Keratinocyte (primary cell): ENCODE results near the gene PNPLA2. TPM values are rescaled to one million over a fixed set of nuclear protein-coding genes. Genes with fewer than 3 reads are reported as not detected.

Source experiments
- DNase-seq: peaks from one replicate; pipeline ENCODE4 v3.0.0-alpha.2; 2011; ENCODE audit warnings: low read depth, missing footprints, low spot score
- FAIRE-seq: peaks from 2 replicates; lab custom pipeline; 2011; peaks lifted over from hg19 to GRCh38; lab: Jason Lieb, UNC
- H2AFZ ChIP-seq: 2 replicates; pipeline ENCODE4 v1.6.0; 2012; ENCODE audit warnings: low read length, control low read depth, inconsistent platforms; ENCODE audit not compliant: control insufficient read depth
- H3K27ac ChIP-seq: 2 replicates; pipeline ENCODE4 v1.5.1; 2011; ENCODE audit warnings: low read length; ENCODE audit not compliant: control insufficient read depth, insufficient read depth
- H3K27me3 ChIP-seq: 3 replicates; pipeline ENCODE4 v1.6.0; 2011; ENCODE audit warnings: low read length; ENCODE audit not compliant: control insufficient read depth, insufficient read depth; ENCODE audit errors: extremely low read depth
- H3K36me3 ChIP-seq, 2 experiments: 2 replicates in 1 of 2; 3 replicates in 1 of 2; pipeline ENCODE4 v1.5.1; 2011; ENCODE audit warnings: low read length in 2 of 2, mild to moderate bottlenecking in 1 of 2; ENCODE audit not compliant: control insufficient read depth in 2 of 2, insufficient read depth in 2 of 2; ENCODE audit errors: extremely low read depth in 1 of 2
- H3K4me1 ChIP-seq: 3 replicates; pipeline ENCODE4 v1.5.1; 2011; ENCODE audit warnings: low read length; ENCODE audit not compliant: control insufficient read depth, insufficient read depth; ENCODE audit errors: extremely low read depth
- H3K4me2 ChIP-seq: 3 replicates; pipeline ENCODE4 v1.6.0; 2011; ENCODE audit warnings: low read depth, low read length; ENCODE audit not compliant: control insufficient read depth, insufficient read depth; ENCODE audit errors: extremely low read depth
- H3K4me3 ChIP-seq, 3 experiments: fragments of 200-600 bp in 1 of 3; sonication (generic) in 1 of 3; 2 replicates in 2 of 3; 3 replicates in 1 of 3; pipeline ENCODE4 v1.5.1; 2011 to 2016; ENCODE audit warnings: low read length in 3 of 3, mild to moderate bottlenecking in 3 of 3, control low read depth in 2 of 3, inconsistent platforms in 1 of 3, low read depth in 1 of 3, mixed read lengths in 1 of 3, mixed run types in 1 of 3, moderate library complexity in 1 of 3; ENCODE audit not compliant: control insufficient read depth in 2 of 3, insufficient read depth in 2 of 3; ENCODE audit errors: extremely low read depth in 1 of 3
- H3K79me2 ChIP-seq: 2 replicates; pipeline ENCODE4 v1.6.0; 2012; ENCODE audit warnings: low read length; ENCODE audit not compliant: control insufficient read depth, insufficient read depth
- H3K9ac ChIP-seq: 3 replicates; pipeline ENCODE4 v1.6.0; 2011; ENCODE audit warnings: low read length; ENCODE audit not compliant: control insufficient read depth, insufficient read depth; ENCODE audit errors: extremely low read depth
- H3K9me1 ChIP-seq: 3 replicates; pipeline ENCODE4 v1.6.0; 2011; ENCODE audit warnings: low read length; ENCODE audit not compliant: control insufficient read depth, insufficient read depth; ENCODE audit errors: extremely low read depth
- H3K9me3 ChIP-seq: 2 replicates; pipeline ENCODE4 v1.5.1; 2012; ENCODE audit warnings: low read depth, low read length; ENCODE audit not compliant: control insufficient read depth
- H4K20me1 ChIP-seq: 3 replicates; pipeline ENCODE4 v1.6.0; 2011; ENCODE audit warnings: low read length; ENCODE audit not compliant: control insufficient read depth, insufficient read depth; ENCODE audit errors: extremely low read depth
- EZH2 ChIP-seq: IDR thresholded peaks from one replicate; pipeline ENCODE4 v1.6.1; 2012; ENCODE audit warnings: inconsistent platforms, mild to moderate bottlenecking, low read length, moderate library complexity
- dilution Hi-C: fragments of 300-500 bp; cut with MboI; formaldehyde crosslinking; loops from one replicate; pipeline ENCODE4 v1.7.0; 2020; ENCODE audit warnings: low sequenced_read_pairs; ENCODE audit not compliant: extremely low pct_ligation_motif_present
- polyA plus RNA-seq, 5 experiments: library from polyadenylated mRNA; depleted of rRNA in 3 of 5; stranded (reverse) in 3 of 5; stranded (forward) in 1 of 5; unstranded in 1 of 5; fragments of >200 nt; gene quantifications; 1 replicate in 1 of 5; 2 replicates in 3 of 5; 3 replicates in 1 of 5; pipeline versions ENCODE4 v1.2.1 to v1.2.3, GENCODE V29; 2011 to 2012; ENCODE audit warnings: missing spikeins in 2 of 5, low read depth in 1 of 5, low replicate concordance in 1 of 5
- TF ChIP-seq, protein P1 (sequence below), 3 experiments: IDR thresholded peaks in 1 of 3; conservative IDR thresholded peaks in 1 of 3; optimal IDR thresholded peaks in 1 of 3; 2 replicates in 2 of 3; 3 replicates in 1 of 3; pipeline versions ENCODE3 to v1.5.1; 2011; ENCODE audit warnings: low read length in 3 of 3, mild to moderate bottlenecking in 3 of 3, moderate library complexity in 2 of 3, control low read depth in 1 of 3, inconsistent platforms in 1 of 3; ENCODE audit not compliant: insufficient read depth in 2 of 3; ENCODE audit errors: extremely low read depth in 1 of 3

PNPLA2 gene
- polyA plus RNA-seq, 1 donor (not counting 4 experiments of a cell fraction or from before 2014, with no cell fraction given) = 5.3 TPM

DNA sequence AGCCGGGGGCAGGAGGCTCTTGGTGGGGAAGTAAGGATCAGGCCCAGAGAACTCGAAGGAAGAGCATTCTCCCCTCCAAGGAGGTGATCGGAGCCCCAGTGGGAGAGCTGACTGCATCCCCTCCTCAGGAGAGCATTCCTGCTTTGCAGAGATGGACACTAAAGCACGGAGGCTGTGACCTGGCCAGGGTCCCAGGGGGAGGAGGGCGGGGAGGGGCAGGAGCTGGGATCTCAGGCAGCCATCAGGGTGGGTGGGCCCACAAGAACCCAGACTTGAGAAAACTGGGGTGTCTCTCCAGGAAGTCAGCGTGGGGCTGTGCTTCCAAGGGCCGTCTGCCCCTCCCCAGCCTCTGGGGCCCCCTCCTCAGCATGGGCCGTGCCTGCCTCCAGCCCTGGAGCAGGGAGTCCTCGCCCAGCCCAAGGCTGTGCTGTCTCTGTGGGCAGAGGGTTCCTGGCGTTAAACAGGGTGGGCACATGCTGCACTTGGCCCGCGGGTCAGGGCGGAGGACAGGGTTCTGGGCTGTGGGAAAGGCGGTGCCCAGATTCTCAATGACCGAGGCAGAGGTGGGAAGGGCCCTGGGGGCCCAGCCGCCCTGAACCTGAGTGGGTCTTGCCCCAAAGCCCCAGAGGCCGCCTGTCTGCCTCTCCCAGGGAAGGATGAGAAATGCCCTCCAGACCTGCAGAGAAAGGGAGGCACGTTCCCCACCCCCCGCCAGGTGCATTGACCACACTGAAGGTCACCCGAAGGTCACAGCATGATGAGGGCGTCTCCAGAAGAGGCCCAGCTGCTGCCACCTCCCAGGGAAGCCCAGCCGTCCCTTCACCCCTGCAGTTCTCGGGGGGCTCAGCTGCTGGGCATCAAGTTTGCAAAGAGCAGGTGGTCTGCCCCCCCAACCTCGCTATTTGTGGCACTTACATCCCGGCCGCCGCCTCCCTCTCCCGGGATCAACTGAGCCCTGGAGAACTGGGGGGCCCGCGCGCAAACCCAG, 29.5 kb upstream of the PNPLA2 start:
- Histone ChIP-seq H3K9me3 (no peaks in the 10 kb centered on the region), H2AFZ (no peak overlapping the region), H3K4me2 (no peak overlapping the region), H3K27ac (no peak overlapping the region), H3K4me3 (no peak overlapping the region), H3K36me3 (peaks cover 7 to 8% of the 10 kb centered on the region in 2 experiments), H3K79me2 (no peaks in the 10 kb centered on the region), H3K9me1 (no peaks in the 10 kb centered on the region), H3K27me3 (peaks cover 8% of the 10 kb centered on the region), H3K9ac (no peak overlapping the region), H4K20me1 (no peaks in the 10 kb centered on the region), H3K4me1 (no peaks in the 10 kb centered on the region)
- FAIRE-seq (no peak), DNase-seq (no peak)
- dilution Hi-C loops = no loop called here
- TF ChIP-seq EZH2 = no peak
- TF ChIP-seq, protein P1, sequence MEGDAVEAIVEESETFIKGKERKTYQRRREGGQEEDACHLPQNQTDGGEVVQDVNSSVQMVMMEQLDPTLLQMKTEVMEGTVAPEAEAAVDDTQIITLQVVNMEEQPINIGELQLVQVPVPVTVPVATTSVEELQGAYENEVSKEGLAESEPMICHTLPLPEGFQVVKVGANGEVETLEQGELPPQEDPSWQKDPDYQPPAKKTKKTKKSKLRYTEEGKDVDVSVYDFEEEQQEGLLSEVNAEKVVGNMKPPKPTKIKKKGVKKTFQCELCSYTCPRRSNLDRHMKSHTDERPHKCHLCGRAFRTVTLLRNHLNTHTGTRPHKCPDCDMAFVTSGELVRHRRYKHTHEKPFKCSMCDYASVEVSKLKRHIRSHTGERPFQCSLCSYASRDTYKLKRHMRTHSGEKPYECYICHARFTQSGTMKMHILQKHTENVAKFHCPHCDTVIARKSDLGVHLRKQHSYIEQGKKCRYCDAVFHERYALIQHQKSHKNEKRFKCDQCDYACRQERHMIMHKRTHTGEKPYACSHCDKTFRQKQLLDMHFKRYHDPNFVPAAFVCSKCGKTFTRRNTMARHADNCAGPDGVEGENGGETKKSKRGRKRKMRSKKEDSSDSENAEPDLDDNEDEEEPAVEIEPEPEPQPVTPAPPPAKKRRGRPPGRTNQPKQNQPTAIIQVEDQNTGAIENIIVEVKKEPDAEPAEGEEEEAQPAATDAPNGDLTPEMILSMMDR (optimal IDR thresholded peaks at IDR 0.05 in 1 of 3, IDR thresholded peaks at IDR 0.05 in 1 of 3, conservative IDR thresholded peaks at IDR 0.05 in 1 of 3; ENCODE audit: extremely low read depth in 1 of 3, insufficient read depth in 2 of 3, low read length in 3 of 3) = no peak

GRCh38 chr11:789943-790342, 28.8 kb upstream of the PNPLA2 start, which contains the start of gene CEND1:
TSS of gene CEND1 (minus strand) at chr11:790090. CDS start at chr11:788576, 1,514 bp downstream.
- TF ChIP-seq, protein P1 (optimal IDR thresholded peaks at IDR 0.05 in 1 of 3, IDR thresholded peaks at IDR 0.05 in 1 of 3, conservative IDR thresholded peaks at IDR 0.05 in 1 of 3; ENCODE audit: extremely low read depth in 1 of 3, insufficient read depth in 2 of 3, low read length in 3 of 3) = no peak
- no peak for TF ChIP-seq EZH2
- Histone ChIP-seq H3K4me3 (no peak within 1 kb of the TSS), H3K9me3 (no peaks in the 10 kb centered on the region), H3K9me1 (no peaks in the 10 kb centered on the region), H4K20me1 (no peaks in the 10 kb centered on the region), H3K4me2 (no peak within 1 kb of the TSS), H3K79me2 (no peaks in the 10 kb centered on the region), H3K9ac (no peak within 1 kb of the TSS), H3K27ac (no peak within 1 kb of the TSS), H3K4me1 (peaks cover under 1% of the 10 kb centered on the region), H2AFZ (no peak within 1 kb of the TSS), H3K36me3 (peaks cover 8 to 11% of the 10 kb centered on the region in 2 experiments), H3K27me3 (peaks cover 8% of the 10 kb centered on the region)
- FAIRE-seq (no peak), DNase-seq (no peak)
- dilution Hi-C loops = no loop called here
